Activated CD8-positive, alpha-beta memory T cell treated with anti-CD3 and anti-CD28 coated beads, Interleukin-2, amount 50 U/mL, for 1 hour (primary cell): ENCODE data around the gene MFSD1.
"Not testable (repeated sequence)": the region's sequence is repeated elsewhere in the genome, so short reads cannot be mapped to it uniquely, and the experiment has no call there.

Experiments
- DNase-seq: peaks from one replicate; pipeline ENCODE4 v3.0.0-alpha.2; 2020; ENCODE audit errors: extremely low read depth

MFSD1 gene

GRCh38 chr3:158775426-158776410 lies 26.1 kb upstream of the MFSD1 start:
- no peak for DNase-seq

DNA sequence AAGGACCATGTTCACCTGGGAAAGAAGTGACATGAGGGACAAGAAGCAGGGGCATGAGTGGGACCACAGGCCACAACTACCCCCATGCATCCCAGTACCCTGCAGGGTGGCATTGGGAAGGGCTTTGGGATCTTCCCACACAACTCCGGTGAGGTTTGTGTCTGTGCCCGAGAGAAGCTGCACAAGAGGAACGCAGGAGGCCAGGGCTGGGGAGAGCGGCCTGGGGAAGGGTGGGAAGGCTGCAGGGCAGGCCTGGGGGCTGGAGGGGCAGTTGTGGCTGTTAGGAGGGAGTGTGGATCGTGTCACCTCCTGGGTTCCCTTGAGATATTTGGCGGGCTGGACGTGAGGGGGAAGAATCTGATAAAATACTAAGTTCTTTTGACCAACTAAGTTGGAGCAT lies 25.3 kb upstream of the MFSD1 start:
- no peak for DNase-seq

DNA sequence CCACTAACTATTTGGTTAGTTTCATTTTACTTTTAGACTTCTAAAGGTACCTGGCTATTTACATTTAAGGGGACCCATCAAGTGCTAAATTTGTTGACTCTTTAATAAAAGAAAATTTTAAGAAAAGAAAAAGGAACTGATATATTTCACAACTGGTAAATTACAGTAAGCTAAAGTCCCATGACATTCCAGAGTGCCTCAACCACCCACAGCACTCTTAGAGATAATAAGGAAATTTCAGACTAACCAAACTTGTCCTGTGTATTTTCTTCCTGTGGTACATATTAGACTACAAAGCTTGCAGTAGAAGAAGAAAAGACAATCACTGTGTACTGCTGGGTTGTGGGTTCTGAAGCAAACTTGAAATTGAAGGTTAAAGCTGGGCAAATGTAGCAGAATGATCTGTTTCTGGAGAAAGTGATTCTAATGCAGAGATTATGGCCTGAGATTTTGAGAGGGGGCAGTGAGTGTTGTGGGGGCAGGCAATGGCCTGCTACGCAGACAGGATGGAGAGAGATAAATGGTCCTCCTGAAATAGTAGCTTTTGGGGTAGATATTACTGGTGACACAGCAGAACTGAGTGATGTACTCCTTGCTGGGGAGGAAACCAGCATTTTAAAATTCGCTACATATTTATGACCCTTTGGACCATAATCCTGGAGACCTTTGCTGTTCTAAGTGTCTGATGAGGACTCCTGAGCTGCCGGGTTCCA lies 24.5 kb upstream of the MFSD1 start:
- no peak for DNase-seq

DNA sequence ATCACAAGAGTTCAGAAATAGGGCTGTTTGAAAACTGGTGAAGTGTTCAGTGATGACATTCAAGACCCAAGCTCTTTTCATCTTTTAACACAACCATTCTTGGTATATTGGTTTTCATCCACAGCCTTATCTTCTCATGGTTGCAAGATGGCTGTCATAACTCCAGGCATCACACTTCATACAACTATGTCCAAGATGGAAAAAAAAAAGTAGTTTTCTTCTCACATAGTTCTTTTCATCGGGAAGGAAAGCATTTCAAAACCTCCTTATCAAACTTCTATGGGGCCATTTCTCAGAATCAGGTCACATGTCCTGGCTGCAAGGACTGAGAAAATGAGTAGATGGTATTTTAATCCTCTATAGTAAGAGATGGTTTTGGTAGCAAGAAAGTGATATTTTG lies 21.1 kb upstream of the MFSD1 start:
- no peak for DNase-seq

- no peak for DNase-seq
Measured at GRCh38 chr3:158781191-158781590, 20.7 kb upstream of the MFSD1 start.

DNA sequence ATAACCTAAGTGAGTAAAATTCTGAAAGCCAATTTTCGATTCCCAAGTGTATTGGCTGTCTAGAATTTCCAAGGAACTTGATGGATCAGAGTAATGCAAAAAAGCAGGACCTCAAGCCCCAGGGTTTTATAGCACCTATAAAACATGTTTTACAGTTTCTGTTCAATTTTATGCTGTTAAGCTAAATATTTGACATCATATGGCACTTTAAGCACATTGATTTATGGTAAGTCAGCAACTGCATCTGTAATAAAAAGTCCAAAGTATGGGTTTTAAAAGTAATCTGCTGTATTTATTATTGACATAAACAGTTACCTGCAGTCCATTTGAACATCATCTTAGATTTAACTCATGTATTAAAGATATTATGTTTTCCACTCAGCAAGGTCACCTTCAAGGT lies 20.0 kb upstream of the MFSD1 start:
- DNase-seq: no peak

GRCh38 chr3:158782283-158782989 lies 19.4 kb upstream of the MFSD1 start:
- no peak for DNase-seq

GRCh38 chr3:158783051-158783450 lies 18.8 kb upstream of the MFSD1 start:
- no peak for DNase-seq

- DNase-seq: no peak
Measured at GRCh38 chr3:158785972-158786371, 15.9 kb upstream of the MFSD1 start.

- DNase-seq: no peak
Measured at GRCh38 chr3:158788446-158788845, 13.4 kb upstream of the MFSD1 start.

DNA sequence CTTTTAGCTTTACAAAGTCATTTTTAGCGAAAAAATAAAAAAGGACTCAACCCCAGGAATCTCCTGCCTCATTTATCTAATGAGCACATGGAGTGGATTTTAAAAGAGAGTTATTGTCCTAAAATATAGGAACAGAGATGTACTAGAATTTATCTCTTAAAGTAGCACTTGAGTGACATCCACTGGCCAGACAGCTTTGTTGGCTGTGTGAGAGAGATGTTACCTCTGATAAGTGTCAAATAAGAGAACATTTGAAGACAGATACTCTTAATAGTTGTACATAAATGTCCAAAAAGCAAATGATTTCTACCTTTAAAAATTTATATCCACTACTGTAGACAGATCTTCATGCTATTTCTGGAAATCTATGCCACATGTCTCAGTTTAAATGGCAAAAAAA lies 12.3 kb upstream of the MFSD1 start:
- DNase-seq: no peak

- DNase-seq: no peak
Measured at GRCh38 chr3:158790901-158791589, 10.8 kb upstream of the MFSD1 start.

GRCh38 chr3:158791590-158791920 lies 10.3 kb upstream of the MFSD1 start:
- not testable (repeated sequence) for DNase-seq

GRCh38 chr3:158792709-158793108 lies 9.1 kb upstream of the MFSD1 start:
- no peak for DNase-seq

DNA sequence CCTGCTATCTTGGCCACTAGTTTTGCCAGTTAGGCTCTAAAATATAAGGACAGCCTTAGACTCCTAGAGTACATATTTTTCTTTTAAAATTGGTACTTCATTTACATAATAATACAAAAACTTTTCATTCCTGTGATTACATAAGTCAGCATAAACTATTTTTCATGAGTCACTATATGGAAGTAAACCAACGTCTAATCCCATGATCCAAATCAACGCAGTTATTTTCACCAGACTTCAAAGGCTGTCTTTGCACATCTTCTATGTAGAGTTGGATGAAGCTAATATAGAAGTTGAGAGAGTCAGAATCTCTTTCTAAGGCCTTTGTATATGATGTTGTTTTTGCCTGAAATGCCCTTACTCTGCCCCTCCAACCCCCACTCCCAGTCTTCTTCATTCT lies 7.6 kb upstream of the MFSD1 start:
- DNase-seq: no peak

DNA sequence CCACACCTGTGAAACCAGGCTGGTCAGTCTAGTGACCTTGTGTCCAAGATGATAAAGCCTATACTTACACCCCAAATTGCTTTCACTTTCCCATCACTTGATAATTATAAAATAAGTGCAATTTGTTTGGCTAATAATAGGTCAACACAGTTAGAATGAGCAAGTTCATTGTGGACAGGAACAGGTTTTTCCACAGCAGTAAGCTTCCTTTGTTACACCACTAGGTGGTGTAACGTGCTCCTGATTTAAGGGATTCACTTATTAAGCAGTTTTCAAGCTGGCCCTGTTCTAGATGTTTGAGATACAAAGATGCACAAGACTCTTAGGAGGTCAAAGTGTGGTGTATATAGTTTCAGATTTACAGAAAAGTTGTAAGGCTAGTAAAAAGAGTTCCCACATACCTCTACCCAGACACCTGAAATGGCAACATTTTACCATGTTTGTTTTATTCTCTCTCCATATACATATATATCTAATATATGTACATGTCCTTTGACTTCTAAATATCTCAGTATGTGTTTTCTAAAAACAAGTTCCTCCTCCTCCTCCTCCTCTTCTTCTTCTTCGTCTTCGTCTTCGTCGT lies 6.8 kb upstream of the MFSD1 start:
- DNase-seq: no peak

- no peak for DNase-seq
Measured at GRCh38 chr3:158801201-158801600, 653 bp upstream of the MFSD1 start.

GRCh38 chr3:158802409-158803268 lies 785 bp downstream of the MFSD1 start:
- DNase-seq: no peak

DNA sequence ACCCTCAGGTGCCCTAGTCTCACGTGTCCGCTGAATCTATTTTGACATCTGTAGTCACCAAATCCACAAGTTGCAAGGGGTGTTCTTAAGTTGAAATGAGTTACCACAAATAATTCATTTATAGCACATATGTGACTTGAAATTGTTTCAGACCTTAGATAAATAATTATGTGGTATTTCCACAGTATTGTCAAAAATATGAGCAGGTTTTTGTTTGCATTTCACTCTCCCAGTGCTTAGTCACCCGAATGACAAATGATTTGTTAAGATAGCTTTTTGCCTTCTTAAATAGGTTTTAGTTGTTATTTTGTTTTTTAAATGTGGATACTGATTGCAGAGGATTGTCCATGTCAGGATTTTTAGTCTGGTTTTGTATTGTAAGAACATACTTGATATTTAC lies 2.6 kb downstream of the MFSD1 start:
- no peak for DNase-seq

DNA sequence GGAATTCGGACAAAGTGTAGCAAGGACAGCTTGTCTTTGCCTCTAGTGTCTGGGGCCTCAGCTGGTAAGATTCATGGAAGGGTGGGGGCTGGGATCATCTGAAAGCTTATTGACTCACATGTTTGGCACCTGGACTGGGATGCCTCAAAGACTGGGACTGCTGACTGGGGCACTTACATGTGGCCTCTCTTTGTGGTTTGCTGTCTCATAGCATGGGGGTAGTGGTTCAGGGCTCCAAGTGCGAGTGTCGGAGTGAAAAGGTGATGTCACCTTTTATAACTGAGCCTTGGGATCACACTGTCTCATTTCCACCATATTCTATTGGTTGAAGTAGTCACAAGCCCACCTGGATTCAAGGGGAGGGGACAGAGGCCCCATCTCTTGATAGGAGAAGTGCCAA lies 6.8 kb downstream of the MFSD1 start:
- DNase-seq: no peak

DNA sequence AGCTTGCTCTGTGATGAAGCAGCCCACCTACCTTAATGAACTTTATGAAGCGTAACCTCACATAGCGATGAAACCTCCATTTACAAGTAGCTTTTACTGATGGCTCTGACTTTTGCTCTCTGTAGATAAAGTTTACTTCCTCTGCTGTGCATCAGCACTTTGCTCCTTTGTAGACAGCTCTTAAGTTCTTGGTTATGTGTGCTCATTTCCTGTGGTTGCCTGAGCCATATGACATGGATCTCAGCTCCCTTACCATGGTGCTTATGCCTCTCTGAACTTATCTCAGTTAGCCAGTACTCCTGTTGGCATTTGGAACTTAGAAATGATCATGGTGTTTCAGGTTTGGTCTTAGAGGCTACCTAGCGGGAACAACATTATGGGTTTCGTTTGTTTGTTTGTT lies 7.8 kb downstream of the MFSD1 start:
- DNase-seq: no peak
